A549 (cell line): ENCODE results near the gene ROBO1.

Experiments
- CEBPB ChIP-seq, 2 experiments: fragments of >200 bp in 1 of 2; sonication (Bioruptor Twin) in 1 of 2; formaldehyde crosslinking in 1 of 2; IDR thresholded peaks; 2 replicates each; pipeline ENCODE4 v1.6.1; 2012 to 2016
- CTCF ChIP-seq: fragments of >200 bp; sonication (Bioruptor Twin); formaldehyde crosslinking; IDR thresholded peaks from 3 replicates; pipeline ENCODE4 v1.5.1; 2016
- ELK1 ChIP-seq: fragments of 150-350 bp; IDR thresholded peaks from 2 replicates; pipeline ENCODE4 v1.6.1; 2014; ENCODE audit warnings: low read depth, mild to moderate bottlenecking, low read length
- EP300 ChIP-seq, 2 experiments: fragments of >200 bp; sonication (Bioruptor Twin); formaldehyde crosslinking; IDR thresholded peaks; 2 replicates in 1 of 2; 3 replicates in 1 of 2; pipeline ENCODE4 v1.6.1; 2016 to 2017
- FOSL2 ChIP-seq, 2 experiments: fragments of 450-650 bp in 1 of 2; fragments of >200 bp in 1 of 2; sonication (Bioruptor Twin) in 1 of 2; formaldehyde crosslinking; IDR thresholded peaks; 2 replicates each; pipeline versions ENCODE4 v1.5.0 to v1.6.1; 2016 to 2020; ENCODE audit warnings: mild to moderate bottlenecking in 1 of 2, moderate library complexity in 1 of 2
- NPAS2 ChIP-seq: fragments of 250-450 bp; sonication (Bioruptor Pico); IDR thresholded peaks from 2 replicates; pipeline ENCODE4 v1.8.0; 2022; ENCODE audit warnings: mild to moderate bottlenecking, moderate library complexity, borderline replicate concordance
- RAD21 ChIP-seq, 2 experiments: fragments of >200 bp in 1 of 2; sonication (Bioruptor Twin) in 1 of 2; formaldehyde crosslinking in 1 of 2; IDR thresholded peaks in 1 of 2; conservative IDR thresholded peaks in 1 of 2; 2 replicates in 1 of 2; 3 replicates in 1 of 2; pipeline ENCODE4 v1.6.1; 2012 to 2018; ENCODE audit warnings: inconsistent platforms in 1 of 2
- RARB ChIP-seq: fragments of 250-450 bp; sonication (Bioruptor Pico); IDR thresholded peaks from 2 replicates; pipeline ENCODE4 v1.8.0; 2021; ENCODE audit warnings: mild to moderate bottlenecking, moderate library complexity
- RCOR1 ChIP-seq: fragments of 150-350 bp; IDR thresholded peaks from 2 replicates; pipeline ENCODE4 v1.6.1; 2014; ENCODE audit warnings: antibody characterized with exemption, low read length, low read depth
- SREBF2 ChIP-seq: fragments of 450-650 bp; IDR thresholded peaks from 2 replicates; pipeline ENCODE4 v1.6.1; 2014; ENCODE audit warnings: mild to moderate bottlenecking, moderate library complexity
- TP53 ChIP-seq: fragments of 250-450 bp; sonication (Bioruptor Pico); IDR thresholded peaks from 2 replicates; pipeline ENCODE4 v1.5.0; 2021; ENCODE audit warnings: mild to moderate bottlenecking, moderate library complexity
- ZFP36 ChIP-seq: fragments of 450-650 bp; IDR thresholded peaks from 2 replicates; pipeline ENCODE4 v1.6.1; 2014; ENCODE audit warnings: borderline replicate concordance; ENCODE audit not compliant: partially characterized antibody

GRCh38 chr3:79551997-79552396 lies 215.8 kb downstream of the ROBO1 start:
- TF ChIP-seq RCOR1 (no peak), CEBPB (IDR thresholded peaks at IDR 0.05) (no peak), SREBF2 (no peak), TP53 (CRISPR knock-in tag) (no peak), ZFP36 (no peak), FOSL2 (IDR thresholded peaks at IDR 0.05) (no peak), FOSL2 (CRISPR knock-in tag; IDR thresholded peaks at IDR 0.05) (no peak), RAD21 (conservative IDR thresholded peaks at IDR 0.05 in 1 of 2, IDR thresholded peaks at IDR 0.05 in 1 of 2) (no peak), EP300 (IDR thresholded peaks at IDR 0.05) (no peak), ELK1 (no peak), NPAS2 (CRISPR knock-in tag) (no peak), RARB (CRISPR knock-in tag) (no peak), CTCF (no peak)
